ENCODE measurements around the gene B4GALNT3. TPM values are rescaled to one million over a fixed set of nuclear protein-coding genes. Genes with fewer than 3 reads are reported as not detected.

Gene B4GALNT3
- total and polyA plus RNA-seq, 2 of the 13 experiments (the other 11 are each of a cell fraction or from before 2014, with no cell fraction given), result 3.2 to 4.4 TPM

GRCh38 chr12:569803-570434 is 110.2 kb downstream of the B4GALNT3 start (continued):
- peak; percentile 70; the same call in 1 of the 2 replicates for TF ChIP-seq NR0B2 (CRISPR knock-in tag; IDR thresholded peaks at IDR 0.05)
- no peak for TF ChIP-seq ATF5 (CRISPR knock-in tag; IDR thresholded peaks at IDR 0.05; ENCODE audit: low read depth)
- TF ChIP-seq ZNF382 (CRISPR knock-in tag; IDR thresholded peaks at IDR 0.05; ENCODE audit: borderline replicate concordance), result no peak
- TF ChIP-seq ZMYM2 (CRISPR knock-in tag; IDR thresholded peaks at IDR 0.05), result peak; percentile 18
- no peak for TF ChIP-seq ZSCAN30 (CRISPR knock-in tag; IDR thresholded peaks at IDR 0.05)
- peak; percentile 14; the same call in 1 of the 2 replicates for TF ChIP-seq AHDC1 (CRISPR knock-in tag; IDR thresholded peaks at IDR 0.05; ENCODE audit: borderline replicate concordance)
- TF ChIP-seq ZNF124 (CRISPR knock-in tag; IDR thresholded peaks at IDR 0.05), result no peak
- TF ChIP-seq PHF21A (CRISPR knock-in tag; IDR thresholded peaks at IDR 0.05), result 0 out of 2 replicates have a peak, but pooled peaks have one; percentile 20
- TF ChIP-seq ZNF232 (CRISPR knock-in tag; IDR thresholded peaks at IDR 0.05; ENCODE audit: borderline replicate concordance), result peak; percentile 78; the same call in 1 of the 2 replicates
- TF ChIP-seq CEBPB (IDR thresholded peaks at IDR 0.05; ENCODE audit: borderline replicate concordance, low read depth, low read length), result no peak
- TF ChIP-seq SALL2 (CRISPR knock-in tag; IDR thresholded peaks at IDR 0.05), result peak; percentile 4; the same call in 1 of the 2 replicates
- TF ChIP-seq MAX (IDR thresholded peaks at IDR 0.05), result peak; percentile 50
- TF ChIP-seq FIP1L1 (IDR thresholded peaks at IDR 0.05; ENCODE audit: borderline replicate concordance, insufficient read depth, low read depth, low read length), result no peak
- TF ChIP-seq ZSCAN29 (CRISPR knock-in tag; conservative IDR thresholded peaks at IDR 0.05), result no peak
- TF ChIP-seq ZNF563 (CRISPR knock-in tag; IDR thresholded peaks at IDR 0.05), result peak; percentile 33; the same call in 1 of the 2 replicates
- no peak for TF ChIP-seq ZNF75D (CRISPR knock-in tag; IDR thresholded peaks at IDR 0.05; ENCODE audit: borderline replicate concordance)
- peak; percentile 54; the same call in 1 of the 2 replicates for TF ChIP-seq ZNF225 (CRISPR knock-in tag; IDR thresholded peaks at IDR 0.05)
- no peak; the same call in 1 of the 2 replicates for TF ChIP-seq KDM4B (CRISPR knock-in tag; IDR thresholded peaks at IDR 0.05)
- no peak; the same call in 1 of the 2 replicates for TF ChIP-seq ARNTL (CRISPR knock-in tag; IDR thresholded peaks at IDR 0.05)
- TF ChIP-seq ZNF781 (CRISPR knock-in tag; IDR thresholded peaks at IDR 0.05; ENCODE audit: borderline replicate concordance, not compliant biosample characterization), result no peak
- TF ChIP-seq FLYWCH1 (CRISPR knock-in tag; IDR thresholded peaks at IDR 0.05), result no peak
- TF ChIP-seq KDM2A (CRISPR knock-in tag; IDR thresholded peaks at IDR 0.05; ENCODE audit: borderline replicate concordance, low read depth), result peak; percentile 55; the same call in 1 of the 2 replicates
- no peak for TF ChIP-seq ELF1 (CRISPR knock-in tag; IDR thresholded peaks at IDR 0.05)
- no peak for TF ChIP-seq RFX3 (CRISPR knock-in tag; IDR thresholded peaks at IDR 0.05)
